HL-60 (cell line): ENCODE data around the gene DAPK1.

Experiments
- DNase-seq, 2 experiments: peaks; one replicate each; pipeline ENCODE4 v3.0.0-alpha.2; 2010 to 2020; ENCODE audit warnings: low read depth in 1 of 2, low spot score in 1 of 2
- H3K27ac ChIP-seq: fragments of 250-450 bp; sonication (Bioruptor Pico); replicated peaks from 2 replicates; pipeline ENCODE4 v1.5.1; 2020; ENCODE audit warnings: mild to moderate bottlenecking, moderate library complexity
- H3K27me3 ChIP-seq: fragments of 250-450 bp; sonication (Bioruptor Pico); 2 replicates; pipeline ENCODE4 v1.5.1; 2021; ENCODE audit warnings: mild to moderate bottlenecking, moderate library complexity; ENCODE audit not compliant: insufficient read depth, poor library complexity, severe bottlenecking
- H3K4me3 ChIP-seq: replicated peaks from 2 replicates; pipeline ENCODE4 v1.5.1; 2011; ENCODE audit warnings: mild to moderate bottlenecking, control low read depth, low read length; ENCODE audit not compliant: insufficient read depth
- GABPA ChIP-seq: IDR thresholded peaks from 2 replicates; pipeline ENCODE4 v1.6.1; 2012; ENCODE audit warnings: low read depth
- POLR2AphosphoS5 ChIP-seq: IDR thresholded peaks from 2 replicates; pipeline ENCODE4 v1.6.1; 2012; ENCODE audit warnings: low read depth
- SPI1 ChIP-seq: IDR thresholded peaks from 2 replicates; pipeline ENCODE4 v1.6.1; 2012; ENCODE audit warnings: low read depth, mild to moderate bottlenecking, borderline replicate concordance
- TF ChIP-seq, protein P1 (sequence below): IDR thresholded peaks from one replicate; pipeline ENCODE4 v1.5.1; 2011; ENCODE audit warnings: low read length, control low read depth, inconsistent platforms; ENCODE audit not compliant: insufficient read depth
- TF ChIP-seq, protein P2 (sequence below): IDR thresholded peaks from 2 replicates; pipeline ENCODE4 v1.6.1; 2012; ENCODE audit warnings: low read depth; ENCODE audit not compliant: insufficient replicate concordance

DAPK1 gene

DNA sequence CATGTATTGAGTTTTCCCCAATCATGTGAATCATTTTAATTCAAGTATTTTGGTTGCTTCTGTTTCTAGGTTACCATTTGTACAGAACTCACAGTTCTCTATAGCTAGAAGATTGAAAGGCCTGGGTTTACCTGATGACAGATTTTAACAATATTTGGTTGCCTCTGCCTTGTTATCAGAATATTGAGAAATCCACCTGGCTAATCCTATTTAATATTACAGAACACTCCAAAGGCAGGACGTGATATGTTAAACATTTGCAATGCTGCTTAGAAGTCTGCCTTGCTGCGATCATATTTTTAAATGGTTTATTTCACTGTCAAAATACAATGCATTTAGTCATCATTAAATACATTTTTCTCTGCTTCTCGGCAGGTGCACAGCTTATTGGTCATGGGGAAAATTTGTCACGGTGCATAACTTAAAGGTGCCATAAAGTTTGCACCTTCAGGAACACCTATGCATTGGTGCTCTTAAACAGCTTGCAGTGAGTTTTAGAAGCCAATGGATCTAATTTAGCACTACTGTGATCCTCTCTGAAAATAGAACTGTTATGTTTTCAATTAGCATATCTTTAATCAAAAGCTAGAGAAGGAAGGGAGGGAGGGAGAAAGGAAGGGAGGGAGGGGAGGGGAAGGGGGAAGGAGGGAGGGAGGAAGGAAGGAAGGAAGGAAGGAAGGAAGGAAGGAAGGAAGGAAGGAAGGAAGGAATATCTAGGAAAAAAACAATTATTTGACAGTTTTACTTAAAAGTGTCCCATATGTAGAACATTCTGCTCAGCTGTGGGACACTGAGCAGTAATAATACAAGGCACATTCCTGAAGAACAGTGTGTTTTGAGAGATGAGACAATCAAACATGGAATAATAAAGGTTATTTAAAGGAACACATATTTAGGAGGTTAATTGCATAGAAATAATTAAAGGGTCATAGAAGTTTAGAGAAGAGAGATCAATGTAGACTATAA, 15.5 kb upstream of the DAPK1 start:
- DNase-seq = no peak
- Histone ChIP-seq H3K27me3 (no peaks in the 10 kb centered on the region), H3K4me3 (no peak overlapping the region), H3K27ac (no peak overlapping the region)
- TF ChIP-seq POLR2AphosphoS5 = no peak

DNA sequence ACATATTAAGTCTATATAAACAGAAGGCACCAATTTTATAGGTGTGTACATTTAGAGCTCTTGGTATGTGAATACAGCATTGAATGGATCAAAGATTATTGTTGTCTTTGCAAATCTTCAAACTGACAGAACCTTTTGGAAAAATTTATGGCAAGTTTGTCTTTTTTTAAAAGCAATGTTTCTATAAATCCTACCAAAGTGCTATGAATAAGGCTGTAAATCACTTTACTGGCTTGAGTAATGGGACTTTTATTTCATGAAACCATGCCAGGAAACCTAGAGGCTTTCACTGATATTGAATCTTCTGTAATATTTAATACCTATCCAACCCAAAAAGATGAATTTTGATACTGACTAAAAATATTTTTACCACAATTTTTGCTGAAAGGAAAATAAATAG, 7.4 kb upstream of the DAPK1 start:
- no peaks in the 10 kb centered on the region for H3K27me3 ChIP-seq
- DNase-seq = no peak
- TF ChIP-seq SPI1 (no peak), GABPA (no peak), POLR2AphosphoS5 (no peak)
- TF ChIP-seq, protein P1, sequence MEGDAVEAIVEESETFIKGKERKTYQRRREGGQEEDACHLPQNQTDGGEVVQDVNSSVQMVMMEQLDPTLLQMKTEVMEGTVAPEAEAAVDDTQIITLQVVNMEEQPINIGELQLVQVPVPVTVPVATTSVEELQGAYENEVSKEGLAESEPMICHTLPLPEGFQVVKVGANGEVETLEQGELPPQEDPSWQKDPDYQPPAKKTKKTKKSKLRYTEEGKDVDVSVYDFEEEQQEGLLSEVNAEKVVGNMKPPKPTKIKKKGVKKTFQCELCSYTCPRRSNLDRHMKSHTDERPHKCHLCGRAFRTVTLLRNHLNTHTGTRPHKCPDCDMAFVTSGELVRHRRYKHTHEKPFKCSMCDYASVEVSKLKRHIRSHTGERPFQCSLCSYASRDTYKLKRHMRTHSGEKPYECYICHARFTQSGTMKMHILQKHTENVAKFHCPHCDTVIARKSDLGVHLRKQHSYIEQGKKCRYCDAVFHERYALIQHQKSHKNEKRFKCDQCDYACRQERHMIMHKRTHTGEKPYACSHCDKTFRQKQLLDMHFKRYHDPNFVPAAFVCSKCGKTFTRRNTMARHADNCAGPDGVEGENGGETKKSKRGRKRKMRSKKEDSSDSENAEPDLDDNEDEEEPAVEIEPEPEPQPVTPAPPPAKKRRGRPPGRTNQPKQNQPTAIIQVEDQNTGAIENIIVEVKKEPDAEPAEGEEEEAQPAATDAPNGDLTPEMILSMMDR = no peak
- TF ChIP-seq, protein P2, sequence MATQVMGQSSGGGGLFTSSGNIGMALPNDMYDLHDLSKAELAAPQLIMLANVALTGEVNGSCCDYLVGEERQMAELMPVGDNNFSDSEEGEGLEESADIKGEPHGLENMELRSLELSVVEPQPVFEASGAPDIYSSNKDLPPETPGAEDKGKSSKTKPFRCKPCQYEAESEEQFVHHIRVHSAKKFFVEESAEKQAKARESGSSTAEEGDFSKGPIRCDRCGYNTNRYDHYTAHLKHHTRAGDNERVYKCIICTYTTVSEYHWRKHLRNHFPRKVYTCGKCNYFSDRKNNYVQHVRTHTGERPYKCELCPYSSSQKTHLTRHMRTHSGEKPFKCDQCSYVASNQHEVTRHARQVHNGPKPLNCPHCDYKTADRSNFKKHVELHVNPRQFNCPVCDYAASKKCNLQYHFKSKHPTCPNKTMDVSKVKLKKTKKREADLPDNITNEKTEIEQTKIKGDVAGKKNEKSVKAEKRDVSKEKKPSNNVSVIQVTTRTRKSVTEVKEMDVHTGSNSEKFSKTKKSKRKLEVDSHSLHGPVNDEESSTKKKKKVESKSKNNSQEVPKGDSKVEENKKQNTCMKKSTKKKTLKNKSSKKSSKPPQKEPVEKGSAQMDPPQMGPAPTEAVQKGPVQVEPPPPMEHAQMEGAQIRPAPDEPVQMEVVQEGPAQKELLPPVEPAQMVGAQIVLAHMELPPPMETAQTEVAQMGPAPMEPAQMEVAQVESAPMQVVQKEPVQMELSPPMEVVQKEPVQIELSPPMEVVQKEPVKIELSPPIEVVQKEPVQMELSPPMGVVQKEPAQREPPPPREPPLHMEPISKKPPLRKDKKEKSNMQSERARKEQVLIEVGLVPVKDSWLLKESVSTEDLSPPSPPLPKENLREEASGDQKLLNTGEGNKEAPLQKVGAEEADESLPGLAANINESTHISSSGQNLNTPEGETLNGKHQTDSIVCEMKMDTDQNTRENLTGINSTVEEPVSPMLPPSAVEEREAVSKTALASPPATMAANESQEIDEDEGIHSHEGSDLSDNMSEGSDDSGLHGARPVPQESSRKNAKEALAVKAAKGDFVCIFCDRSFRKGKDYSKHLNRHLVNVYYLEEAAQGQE = no peak
- no peak overlapping the region for H3K27ac ChIP-seq
- H3K4me3 ChIP-seq = no peak overlapping the region

DNA sequence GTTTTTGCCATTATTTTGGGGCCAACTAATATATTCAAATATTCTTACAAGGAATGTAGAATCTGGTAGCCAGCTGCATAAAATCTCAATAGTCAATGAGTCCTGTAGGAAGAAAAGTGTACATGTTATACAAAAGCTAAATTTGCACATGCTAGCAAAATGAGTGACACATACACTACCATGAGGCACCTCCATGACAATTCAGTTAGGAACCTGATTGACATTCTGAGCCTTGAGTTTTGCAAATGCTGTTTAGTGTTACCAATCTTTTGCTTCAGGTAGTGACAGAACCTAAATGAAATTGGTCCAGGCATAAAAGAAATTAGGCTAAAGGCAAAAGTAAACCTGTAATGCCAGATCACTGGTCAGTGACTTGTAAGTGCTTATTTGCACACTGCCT, 6.8 kb upstream of the DAPK1 start:
- DNase-seq = no peak
- Histone ChIP-seq H3K4me3 (no peak overlapping the region), H3K27ac (no peak overlapping the region), H3K27me3 (no peaks in the 10 kb centered on the region)
- TF ChIP-seq, protein P1 = no peak
- TF ChIP-seq, protein P2 = no peak
- TF ChIP-seq POLR2AphosphoS5 (no peak), SPI1 (no peak), GABPA (no peak)

DNA sequence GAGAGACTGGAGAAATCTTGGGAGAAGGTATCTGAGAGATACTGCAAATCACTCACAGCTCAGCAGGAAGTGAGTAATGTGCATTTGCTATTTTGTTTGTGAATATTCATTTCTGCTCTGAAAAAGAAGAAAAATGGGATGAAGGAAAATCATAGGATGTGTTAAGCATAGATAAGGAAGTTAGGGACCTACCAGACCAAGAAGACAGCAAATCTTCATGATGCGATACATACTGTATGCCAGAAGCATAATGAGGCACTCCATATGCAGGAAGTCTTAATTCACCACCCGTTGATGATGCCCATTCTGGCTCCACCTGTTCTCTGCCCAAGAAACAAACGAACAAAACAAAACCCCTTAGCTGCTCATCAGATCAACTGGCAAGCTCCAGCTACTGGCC, 6.1 kb upstream of the DAPK1 start:
- H3K4me3 ChIP-seq = no peak overlapping the region
- no peak for TF ChIP-seq SPI1
- no peak for DNase-seq
- peaks cover under 1% of the 10 kb centered on the region for H3K27me3 ChIP-seq
- no peak overlapping the region for H3K27ac ChIP-seq

DNA sequence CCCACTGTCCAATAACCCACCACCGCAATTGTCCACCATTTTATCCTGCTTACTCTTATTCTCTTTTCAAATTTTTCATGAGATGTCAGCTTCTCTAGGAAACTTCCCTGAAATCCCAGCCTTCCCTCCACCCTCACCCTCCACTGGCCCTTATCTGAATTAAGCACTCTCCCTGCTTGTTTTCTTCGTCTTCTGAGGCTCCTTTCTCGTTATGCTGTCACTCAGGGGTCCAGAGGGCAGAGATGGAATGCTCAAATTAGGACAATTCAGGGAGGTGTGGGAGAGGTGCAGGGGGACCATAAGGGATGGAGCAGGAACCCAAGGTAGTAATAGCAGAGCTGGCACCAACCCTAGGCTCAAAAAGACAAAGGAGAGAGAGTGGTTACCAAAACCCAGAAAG, 5.0 kb upstream of the DAPK1 start:
- Histone ChIP-seq H3K27me3 (peaks cover 9% of the 10 kb centered on the region), H3K4me3 (no peak overlapping the region), H3K27ac (no peak overlapping the region)
- no peak for DNase-seq
- TF ChIP-seq, protein P1 = no peak
- no peak for TF ChIP-seq POLR2AphosphoS5
- no peak for TF ChIP-seq SPI1
- no peak for TF ChIP-seq GABPA
- TF ChIP-seq, protein P2 = no peak
